Panc1 (cell line): ENCODE results near the gene PON1. TPM values are rescaled to one million over a fixed set of nuclear protein-coding genes. Genes with fewer than 3 reads are reported as not detected.

ENCODE experiments used
- ATAC-seq: fragments of 200-7000 bp; cut with Tn5 transposase; 2 replicates; pipeline ENCODE4 v1.9.1; 2020; ENCODE audit warnings: mild to moderate bottlenecking, moderate library complexity
- BruUV-seq: library from RNA; stranded (reverse); fragments of 400-500 nt; replicated peaks from 2 replicates; lab custom pipeline; 2021; lab: Mats Ljungman, UMichigan
- CTCF ChIA-PET: fragments of 300-600 bp; sonication (Branson Sonifier 250); formaldehyde crosslinking; loops from one replicate; lab custom pipeline; 2022; ENCODE audit warnings: antibody characterized with exemption; lab: Charles Lee
- POLR2A ChIA-PET: fragments of 300-600 bp; sonication (Branson Sonifier 250); formaldehyde crosslinking; loops from one replicate; lab custom pipeline; 2022; ENCODE audit warnings: antibody characterized with exemption; lab: Charles Lee
- DNase-seq: peaks from one replicate; pipeline ENCODE4 v3.0.0-alpha.2; 2010; ENCODE audit warnings: low read depth, low spot score
- H3K27ac ChIP-seq: 2 replicates; pipeline ENCODE4 v1.5.1; 2011; ENCODE audit warnings: mild to moderate bottlenecking, low read length, inconsistent platforms
- H3K27me3 ChIP-seq: fragments of 200-500 bp; sonication (Bioruptor generic); 2 replicates; pipeline ENCODE4 v1.6.0; 2014; ENCODE audit warnings: low read length, inconsistent platforms; ENCODE audit not compliant: control insufficient read depth, insufficient read depth
- H3K36me3 ChIP-seq: fragments of 200-500 bp; sonication (Bioruptor generic); 2 replicates; pipeline ENCODE4 v1.5.1; 2014; ENCODE audit warnings: inconsistent platforms, mild to moderate bottlenecking, low read length, moderate library complexity; ENCODE audit not compliant: control insufficient read depth, insufficient read depth
- H3K4me1 ChIP-seq: 2 replicates; pipeline ENCODE4 v1.5.1; 2011; ENCODE audit warnings: inconsistent platforms, mild to moderate bottlenecking, low read length, moderate library complexity; ENCODE audit not compliant: control insufficient read depth, insufficient read depth
- H3K4me3 ChIP-seq, 2 experiments: 2 replicates each; pipeline ENCODE4 v1.5.1; 2011 to 2012; ENCODE audit warnings: low read depth in 2 of 2, low read length in 2 of 2, mild to moderate bottlenecking in 2 of 2, inconsistent platforms in 1 of 2, moderate library complexity in 1 of 2
- H3K9me3 ChIP-seq: fragments of 200-500 bp; sonication (Bioruptor generic); 2 replicates; pipeline ENCODE4 v1.5.1; 2014; ENCODE audit warnings: low read depth, mild to moderate bottlenecking, inconsistent platforms, low read length, moderate library complexity; ENCODE audit not compliant: control insufficient read depth, insufficient read depth
- POLR2AphosphoS5 ChIP-seq: IDR thresholded peaks from 2 replicates; pipeline ENCODE4 v1.6.1; 2012; ENCODE audit warnings: mild to moderate bottlenecking, low read depth, low read length, moderate library complexity
- SIN3A ChIP-seq: IDR thresholded peaks from 2 replicates; pipeline ENCODE4 v1.6.1; 2012; ENCODE audit warnings: low read depth, mild to moderate bottlenecking, low read length, moderate library complexity, borderline replicate concordance; ENCODE audit not compliant: insufficient read depth
- TCF7L2 ChIP-seq: IDR thresholded peaks from 2 replicates; pipeline ENCODE4 v1.6.1; 2011; ENCODE audit warnings: mild to moderate bottlenecking, low read depth, low read length, inconsistent platforms
- in situ Hi-C: cut with HindIII; loops from 2 replicates; pipeline ENCODE4 v1.10.0; 2016; ENCODE audit warnings: low sequenced_read_pairs, low pct_unique_long_range_greater_than_20kb
- intact Hi-C: fragments of 100-400 bp; cut with micrococcal nuclease; formaldehyde crosslinking; loops from one replicate; pipeline ENCODE4 v1.10.0; 2022; ENCODE audit not compliant: unreplicated experiment
- total RNA-seq: library from RNA; stranded (reverse); gene quantifications from one replicate; pipeline ENCODE4 v1.2.1, GENCODE V29; 2021; ENCODE audit not compliant: unreplicated experiment
- TF ChIP-seq, protein P1 (sequence below), 2 experiments: IDR thresholded peaks; 2 replicates each; pipeline ENCODE4 v1.6.1; 2011 to 2012; ENCODE audit warnings: low read depth in 2 of 2, control low read depth in 1 of 2, low read length in 1 of 2, mild to moderate bottlenecking in 1 of 2, moderate library complexity in 1 of 2; ENCODE audit not compliant: insufficient read depth in 1 of 2
- TF ChIP-seq, protein P2 (sequence below): fragments of 450-650 bp; IDR thresholded peaks from 2 replicates; pipeline ENCODE4 v1.5.1; 2017; ENCODE audit warnings: mild to moderate bottlenecking

PON1 gene
- total RNA-seq, 1 experiment from 2014 or later = not detected

DNA sequence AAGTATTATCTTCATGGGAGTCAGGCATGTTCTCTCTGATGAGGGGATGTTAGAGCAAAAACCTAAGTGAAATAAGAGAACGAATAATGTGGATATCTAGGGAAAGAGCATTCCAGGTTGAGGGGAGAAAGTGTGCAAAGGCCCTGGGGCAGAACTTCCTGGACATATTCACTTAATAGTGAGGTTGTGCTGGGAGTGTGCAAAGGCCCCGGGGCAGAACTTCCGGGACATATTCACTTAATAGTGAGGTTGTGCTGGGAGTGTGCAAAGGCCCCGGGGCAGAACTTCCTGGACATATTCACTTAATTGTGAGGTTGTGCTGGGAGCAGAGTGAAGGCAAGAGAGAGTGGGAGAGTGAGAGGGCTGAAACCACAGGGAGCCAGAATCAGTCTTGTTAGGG is 11.8 kb downstream of the PON1 start:
- Histone ChIP-seq H3K4me3 (no peak overlapping the region), H3K9me3 (no peaks in the 10 kb centered on the region), H3K36me3 (no peaks in the 10 kb centered on the region), H3K27me3 (no peaks in the 10 kb centered on the region), H3K4me1 (no peaks in the 10 kb centered on the region), H3K27ac (no peak overlapping the region)
- TF ChIP-seq, protein P1, sequence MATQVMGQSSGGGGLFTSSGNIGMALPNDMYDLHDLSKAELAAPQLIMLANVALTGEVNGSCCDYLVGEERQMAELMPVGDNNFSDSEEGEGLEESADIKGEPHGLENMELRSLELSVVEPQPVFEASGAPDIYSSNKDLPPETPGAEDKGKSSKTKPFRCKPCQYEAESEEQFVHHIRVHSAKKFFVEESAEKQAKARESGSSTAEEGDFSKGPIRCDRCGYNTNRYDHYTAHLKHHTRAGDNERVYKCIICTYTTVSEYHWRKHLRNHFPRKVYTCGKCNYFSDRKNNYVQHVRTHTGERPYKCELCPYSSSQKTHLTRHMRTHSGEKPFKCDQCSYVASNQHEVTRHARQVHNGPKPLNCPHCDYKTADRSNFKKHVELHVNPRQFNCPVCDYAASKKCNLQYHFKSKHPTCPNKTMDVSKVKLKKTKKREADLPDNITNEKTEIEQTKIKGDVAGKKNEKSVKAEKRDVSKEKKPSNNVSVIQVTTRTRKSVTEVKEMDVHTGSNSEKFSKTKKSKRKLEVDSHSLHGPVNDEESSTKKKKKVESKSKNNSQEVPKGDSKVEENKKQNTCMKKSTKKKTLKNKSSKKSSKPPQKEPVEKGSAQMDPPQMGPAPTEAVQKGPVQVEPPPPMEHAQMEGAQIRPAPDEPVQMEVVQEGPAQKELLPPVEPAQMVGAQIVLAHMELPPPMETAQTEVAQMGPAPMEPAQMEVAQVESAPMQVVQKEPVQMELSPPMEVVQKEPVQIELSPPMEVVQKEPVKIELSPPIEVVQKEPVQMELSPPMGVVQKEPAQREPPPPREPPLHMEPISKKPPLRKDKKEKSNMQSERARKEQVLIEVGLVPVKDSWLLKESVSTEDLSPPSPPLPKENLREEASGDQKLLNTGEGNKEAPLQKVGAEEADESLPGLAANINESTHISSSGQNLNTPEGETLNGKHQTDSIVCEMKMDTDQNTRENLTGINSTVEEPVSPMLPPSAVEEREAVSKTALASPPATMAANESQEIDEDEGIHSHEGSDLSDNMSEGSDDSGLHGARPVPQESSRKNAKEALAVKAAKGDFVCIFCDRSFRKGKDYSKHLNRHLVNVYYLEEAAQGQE (IDR thresholded peaks at IDR 0.05; ENCODE audit: insufficient read depth in 1 of 2, low read depth in 2 of 2, low read length in 1 of 2) = no peak
- CTCF ChIA-PET = no interaction called here
- in situ Hi-C loops = no loop called here
- DNase-seq = no peak
- BruUV-seq = no TSS peak
- ATAC-seq = no peak
- POLR2A ChIA-PET = no interaction called here
- intact Hi-C loops = no loop called here

DNA sequence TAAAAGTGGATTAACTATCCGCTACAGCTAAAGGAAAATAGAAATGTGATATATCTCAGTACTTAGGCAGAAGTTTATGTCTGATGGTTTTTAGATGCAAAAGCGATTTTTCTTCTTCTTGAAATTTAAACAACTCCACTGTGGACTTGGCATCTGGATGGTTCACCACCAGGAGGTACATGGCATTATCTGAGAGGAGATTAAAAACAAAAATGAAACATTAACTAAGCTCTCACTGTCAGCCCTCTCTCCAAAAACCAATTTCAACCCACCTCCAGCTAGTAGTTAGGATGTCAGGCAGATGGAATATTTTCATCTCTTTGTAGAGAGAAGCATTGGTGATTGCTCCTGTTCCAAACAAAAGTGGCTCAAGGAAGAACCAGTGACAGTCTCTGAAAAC is 12.9 kb downstream of the PON1 start:
- intact Hi-C loops (no loop called here), in situ Hi-C loops (no loop called here)
- POLR2A ChIA-PET = no interaction called here
- no TSS peak for BruUV-seq
- Histone ChIP-seq H3K36me3 (no peaks in the 10 kb centered on the region), H3K4me3 (no peak overlapping the region), H3K27me3 (no peaks in the 10 kb centered on the region), H3K4me1 (no peaks in the 10 kb centered on the region), H3K9me3 (no peaks in the 10 kb centered on the region), H3K27ac (no peak overlapping the region)
- TF ChIP-seq, protein P2, sequence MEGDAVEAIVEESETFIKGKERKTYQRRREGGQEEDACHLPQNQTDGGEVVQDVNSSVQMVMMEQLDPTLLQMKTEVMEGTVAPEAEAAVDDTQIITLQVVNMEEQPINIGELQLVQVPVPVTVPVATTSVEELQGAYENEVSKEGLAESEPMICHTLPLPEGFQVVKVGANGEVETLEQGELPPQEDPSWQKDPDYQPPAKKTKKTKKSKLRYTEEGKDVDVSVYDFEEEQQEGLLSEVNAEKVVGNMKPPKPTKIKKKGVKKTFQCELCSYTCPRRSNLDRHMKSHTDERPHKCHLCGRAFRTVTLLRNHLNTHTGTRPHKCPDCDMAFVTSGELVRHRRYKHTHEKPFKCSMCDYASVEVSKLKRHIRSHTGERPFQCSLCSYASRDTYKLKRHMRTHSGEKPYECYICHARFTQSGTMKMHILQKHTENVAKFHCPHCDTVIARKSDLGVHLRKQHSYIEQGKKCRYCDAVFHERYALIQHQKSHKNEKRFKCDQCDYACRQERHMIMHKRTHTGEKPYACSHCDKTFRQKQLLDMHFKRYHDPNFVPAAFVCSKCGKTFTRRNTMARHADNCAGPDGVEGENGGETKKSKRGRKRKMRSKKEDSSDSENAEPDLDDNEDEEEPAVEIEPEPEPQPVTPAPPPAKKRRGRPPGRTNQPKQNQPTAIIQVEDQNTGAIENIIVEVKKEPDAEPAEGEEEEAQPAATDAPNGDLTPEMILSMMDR = no peak
- TF ChIP-seq SIN3A = no peak
- no peak for TF ChIP-seq TCF7L2
- TF ChIP-seq, protein P1 (IDR thresholded peaks at IDR 0.05; ENCODE audit: insufficient read depth in 1 of 2, low read depth in 2 of 2, low read length in 1 of 2) = no peak
- TF ChIP-seq POLR2AphosphoS5 = no peak
- CTCF ChIA-PET = interaction anchor here (0.7 kb wide), 1 partner anchor 403 kb away, joined by 4 read pairs; no protein-coding TSS in a partner anchor
- no peak for DNase-seq
- ATAC-seq = no peak
